HL-60/S4 treated with phorbol 12-myristate 13-acetate at 8.2 ng/mL for 4 days and 3 days (cell line): ENCODE results near the gene RP2.

Experiments used
- in situ Hi-C: fragments of 300-500 bp; cut with MboI; formaldehyde crosslinking; loops from 2 replicates; pipeline ENCODE4 v1.15.0; 2022; ENCODE audit warnings: low sequenced_read_pairs

The RP2 gene

DNA sequence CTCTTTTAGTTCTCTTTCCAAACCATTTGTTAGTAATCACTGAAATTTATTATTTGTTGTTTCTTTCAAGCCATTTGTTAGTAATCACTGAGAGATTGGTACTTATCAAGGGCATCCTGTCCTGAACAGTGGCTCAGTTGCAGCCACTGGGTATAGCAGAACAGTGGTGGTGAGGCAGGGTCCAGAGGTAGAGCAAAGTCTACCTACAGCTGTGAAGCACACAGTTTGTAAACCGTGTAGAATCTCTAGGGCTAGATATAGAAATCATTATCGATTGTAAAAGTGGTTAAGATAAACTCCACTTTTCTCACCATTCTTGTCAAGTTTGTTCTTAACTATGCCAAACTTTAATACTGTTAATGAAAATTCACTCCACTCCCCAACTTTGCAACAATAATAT lies 79.4 kb downstream of the RP2 start:
- in situ Hi-C loops, result no loop called here

DNA sequence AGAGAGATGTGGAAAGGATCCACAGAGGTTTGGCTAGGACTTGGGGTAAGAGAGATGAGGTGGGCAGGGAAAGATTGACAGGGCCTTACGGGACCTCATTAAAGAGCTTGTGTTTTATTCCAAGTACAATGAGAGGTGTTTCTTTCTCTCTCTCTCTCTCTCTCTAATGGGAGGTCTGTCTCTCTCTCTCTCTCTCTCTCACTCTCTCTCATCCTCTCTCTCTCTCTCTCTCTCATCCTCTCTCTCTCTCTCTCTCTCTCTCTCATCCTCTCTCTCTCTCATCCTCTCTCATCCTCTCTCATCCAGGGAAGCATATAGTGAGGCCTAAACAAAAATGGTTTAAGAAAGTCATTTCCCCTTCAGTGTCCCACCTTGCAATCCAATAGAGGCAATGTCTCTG lies 80.8 kb downstream of the RP2 start:
- in situ Hi-C loops, result no loop called here

- in situ Hi-C loops, result no loop called here
Observed at GRCh38 chrX:46918434-46918833, 81.6 kb downstream of the RP2 start.

- in situ Hi-C loops, result no loop called here
Observed at GRCh38 chrX:46920235-46920634, 83.4 kb downstream of the RP2 start.

DNA sequence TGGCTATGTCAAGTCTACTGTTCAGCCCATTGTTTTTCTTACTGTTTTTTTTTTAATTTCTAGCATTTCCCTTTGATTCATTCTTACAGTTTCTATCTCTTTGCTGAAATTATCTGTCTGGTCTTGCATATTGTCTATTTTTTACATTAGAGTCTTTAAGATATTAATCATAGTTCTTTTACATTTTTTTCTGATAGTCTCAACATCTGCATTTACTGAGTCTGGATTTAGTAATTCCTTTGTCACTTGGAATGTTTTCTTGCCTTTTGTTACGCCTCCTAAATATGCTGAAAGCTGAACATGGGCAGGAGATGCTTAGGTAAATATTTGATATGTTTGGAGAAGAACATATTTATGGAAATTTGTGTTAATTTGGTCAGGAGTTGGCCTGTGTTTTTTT lies 85.8 kb downstream of the RP2 start:
- in situ Hi-C loops, result no loop called here

GRCh38 chrX:46927718-46928117 lies 90.9 kb downstream of the RP2 start:
- in situ Hi-C loops, result no loop called here

- in situ Hi-C loops, result no loop called here
Observed at GRCh38 chrX:46929439-46930261, 92.8 kb downstream of the RP2 start.
